HG03175 (cell line): Measurements from ENCODE around the gene SLC25A21.
"Not testable (repeated sequence)": the region's sequence is repeated elsewhere in the genome, so short reads cannot be mapped to it uniquely, and the experiment has no call there.

ENCODE experiments used
- ATAC-seq: cut with Tn5 transposase; IDR thresholded peaks from one replicate; pipeline ENCODE4 v1.9.1; 2021; ENCODE audit warnings: mild to moderate bottlenecking, moderate library complexity; ENCODE audit not compliant: unreplicated experiment

Gene SLC25A21

GRCh38 chr14:36844443-36845195 is 327.8 kb downstream of the SLC25A21 start:
- ATAC-seq: no peak

- ATAC-seq: no peak
Measured at GRCh38 chr14:36843410-36843809, 329.0 kb downstream of the SLC25A21 start.

GRCh38 chr14:36835128-36835527 is 337.3 kb downstream of the SLC25A21 start:
- no peak for ATAC-seq

GRCh38 chr14:36834293-36834692 is 338.1 kb downstream of the SLC25A21 start:
- ATAC-seq: no peak

- ATAC-seq: no peak
Measured at GRCh38 chr14:36829547-36829946, 342.9 kb downstream of the SLC25A21 start.

GRCh38 chr14:36827861-36828260 is 344.5 kb downstream of the SLC25A21 start:
- no peak for ATAC-seq

- ATAC-seq: no peak
Measured at GRCh38 chr14:36826614-36827013, 345.8 kb downstream of the SLC25A21 start.

- no peak for ATAC-seq
Measured at GRCh38 chr14:36824854-36825253, 347.6 kb downstream of the SLC25A21 start.

GRCh38 chr14:36823651-36824050 is 348.8 kb downstream of the SLC25A21 start:
- ATAC-seq: no peak

- no peak for ATAC-seq
Measured at GRCh38 chr14:36822685-36823084, 349.7 kb downstream of the SLC25A21 start.

- ATAC-seq: no peak
Measured at GRCh38 chr14:36820901-36821300, 351.5 kb downstream of the SLC25A21 start.

GRCh38 chr14:36820111-36820709 is 352.2 kb downstream of the SLC25A21 start:
- no peak for ATAC-seq

GRCh38 chr14:36818794-36819384 is 353.5 kb downstream of the SLC25A21 start:
- no peak for ATAC-seq

GRCh38 chr14:36818246-36818645 is 354.2 kb downstream of the SLC25A21 start:
- no peak for ATAC-seq

- no peak for ATAC-seq
Measured at GRCh38 chr14:36817071-36817930, 355.1 kb downstream of the SLC25A21 start.

GRCh38 chr14:36816481-36816880 is 355.9 kb downstream of the SLC25A21 start:
- no peak for ATAC-seq

- ATAC-seq: not testable (repeated sequence)
Measured at GRCh38 chr14:36814783-36815182, 357.6 kb downstream of the SLC25A21 start.

- no peak for ATAC-seq
Measured at GRCh38 chr14:36810209-36810608, 362.2 kb downstream of the SLC25A21 start.

GRCh38 chr14:36807727-36808126 is 364.7 kb downstream of the SLC25A21 start:
- ATAC-seq: no peak

GRCh38 chr14:36805131-36805559 is 367.3 kb downstream of the SLC25A21 start:
- ATAC-seq: no peak

- no peak for ATAC-seq
Measured at GRCh38 chr14:36797634-36798033, 374.8 kb downstream of the SLC25A21 start.
